ENCODE measurements around the gene VAPA. TPM values are rescaled to one million over a fixed set of nuclear protein-coding genes. Genes with fewer than 3 reads are reported as not detected.

Gene VAPA
- total and polyA plus RNA-seq, 9 of the 15 experiments (the other 6 are each of a cell fraction or from before 2014, with no cell fraction given) = 219 to 902 (median 526) TPM

- Histone ChIP-seq H3K4me3 (no peak overlapping the region), H3K9me3 (replicated peaks; ENCODE audit: control insufficient read depth, insufficient read depth, low read depth, low read length) (peaks cover 6% of the 10 kb centered on the region), H4K20me1 (replicated peaks; ENCODE audit: control insufficient read depth, insufficient read depth, low read length) (peaks cover 8% of the 10 kb centered on the region), H3K27me3 (ENCODE audit: control insufficient read depth in 2 of 2, insufficient read depth in 2 of 2, low read length in 2 of 2) (no peaks in the 10 kb centered on the region), H3K79me2 (ENCODE audit: control insufficient read depth, insufficient read depth, low read length) (peaks cover 27% of the 10 kb centered on the region), H3K27ac (ENCODE audit: extremely low read depth, low read depth, low read length) (no peak overlapping the region), H3K9ac (ENCODE audit: insufficient read depth in 1 of 2, low read depth in 2 of 2, low read length in 2 of 2) (no peak overlapping the region), H3K36me3 (ENCODE audit: control insufficient read depth, insufficient read depth, low read length) (peaks cover 8% of the 10 kb centered on the region; the same call in 2 of the 3 replicates), H3K9me1 (ENCODE audit: control insufficient read depth, insufficient read depth, low read length) (no peaks in the 10 kb centered on the region), H2AFZ (ENCODE audit: low read depth, low read length) (no peak overlapping the region), H3K4me2 (ENCODE audit: insufficient read depth, low read length) (no peak overlapping the region), H3K4me1 (replicated peaks in 1 of 2; ENCODE audit: control insufficient read depth in 2 of 2, insufficient read depth in 2 of 2, low read length in 2 of 2) (peaks cover 13 to 24% of the 10 kb centered on the region in 2 experiments)
- intact Hi-C loops (cut with micrococcal nuclease) = loop anchor here (10.0 kb wide), 1 partner anchor 226 kb away; no protein-coding TSS in a partner anchor
- POLR2A ChIA-PET = no interaction called here
- ATAC-seq = no peak
- no peak for DNase-seq (ENCODE audit: extremely low read depth in 1 of 4, low spot score in 3 of 4)
- in situ Hi-C loops (cut with MboI) = loop anchor here (10.0 kb wide), 1 partner anchor 896 kb away; no protein-coding TSS in a partner anchor
- CTCF ChIA-PET (ENCODE audit: low intra/inter-chr PET ratio) = no interaction called here
- 88% methylated on average over 5 of the region's 5 CpGs for WGBS (ENCODE audit: insufficient coverage, low coverage, missing lambda C conversion rate)
- TF ChIP-seq CREB5 (CRISPR knock-in tag; IDR thresholded peaks at IDR 0.05) = no peak
- TF ChIP-seq MTF1 (CRISPR knock-in tag; IDR thresholded peaks at IDR 0.05; ENCODE audit: borderline replicate concordance) = no peak
- TF ChIP-seq DACH1 (IDR thresholded peaks at IDR 0.05; ENCODE audit: partially characterized antibody) = no peak
- TF ChIP-seq SRF (CRISPR knock-in tag; IDR thresholded peaks at IDR 0.05) = no peak
- no peak for TF ChIP-seq KAT7 (CRISPR knock-in tag; IDR thresholded peaks at IDR 0.05; ENCODE audit: borderline replicate concordance)
- TF ChIP-seq PRMT5 (CRISPR knock-in tag; IDR thresholded peaks at IDR 0.05) = no peak
- no peak for TF ChIP-seq RFX1 (IDR thresholded peaks at IDR 0.05)
- TF ChIP-seq VEZF1 (CRISPR knock-in tag; IDR thresholded peaks at IDR 0.05) = no peak
- TF ChIP-seq ZNF12 (CRISPR knock-in tag; IDR thresholded peaks at IDR 0.05) = no peak
- no peak for TF ChIP-seq ZNF507 (tag; conservative IDR thresholded peaks at IDR 0.05)
- no peak for TF ChIP-seq HNRNPUL1 (IDR thresholded peaks at IDR 0.05; ENCODE audit: low read length)
- TF ChIP-seq MED1 (CRISPR knock-in tag; IDR thresholded peaks at IDR 0.05; ENCODE audit: borderline replicate concordance) = no peak
- no peak for TF ChIP-seq THRB (CRISPR knock-in tag; conservative IDR thresholded peaks at IDR 0.05)
- BruUV-seq (replicated peaks) = no TSS peak
- no peak for FAIRE-seq
Observed at GRCh38 chr18:9911226-9911625, 2.6 kb upstream of the VAPA start.
